HG02642 (cell line): ENCODE results near the gene ZMIZ1.

ENCODE experiments used
- ATAC-seq: cut with Tn5 transposase; IDR thresholded peaks from one replicate; pipeline ENCODE4 v1.9.1; 2021; ENCODE audit warnings: mild to moderate bottlenecking; ENCODE audit not compliant: unreplicated experiment, poor library complexity

ZMIZ1 gene

DNA sequence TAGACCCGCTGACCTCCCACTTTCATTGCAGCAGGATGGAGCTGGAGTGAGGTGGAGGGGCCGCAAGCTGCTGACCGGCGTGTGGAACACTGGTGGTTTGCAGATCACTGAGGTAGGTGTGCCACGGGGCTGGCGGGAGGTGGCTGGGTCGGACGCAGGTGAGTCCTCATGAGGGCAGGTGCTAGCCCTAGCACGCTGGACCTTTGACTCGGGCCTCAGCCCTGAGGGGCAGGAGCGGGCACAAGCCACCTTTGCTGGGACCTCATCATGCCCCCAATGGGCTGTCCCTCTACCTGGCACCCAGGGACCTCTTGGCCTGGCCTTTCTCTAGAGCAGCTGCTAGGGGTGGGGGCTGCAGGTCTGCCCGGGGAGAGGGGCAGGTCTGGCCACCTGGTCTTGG lies 93.3 kb downstream of the ZMIZ1 start:
- no peak for ATAC-seq

DNA sequence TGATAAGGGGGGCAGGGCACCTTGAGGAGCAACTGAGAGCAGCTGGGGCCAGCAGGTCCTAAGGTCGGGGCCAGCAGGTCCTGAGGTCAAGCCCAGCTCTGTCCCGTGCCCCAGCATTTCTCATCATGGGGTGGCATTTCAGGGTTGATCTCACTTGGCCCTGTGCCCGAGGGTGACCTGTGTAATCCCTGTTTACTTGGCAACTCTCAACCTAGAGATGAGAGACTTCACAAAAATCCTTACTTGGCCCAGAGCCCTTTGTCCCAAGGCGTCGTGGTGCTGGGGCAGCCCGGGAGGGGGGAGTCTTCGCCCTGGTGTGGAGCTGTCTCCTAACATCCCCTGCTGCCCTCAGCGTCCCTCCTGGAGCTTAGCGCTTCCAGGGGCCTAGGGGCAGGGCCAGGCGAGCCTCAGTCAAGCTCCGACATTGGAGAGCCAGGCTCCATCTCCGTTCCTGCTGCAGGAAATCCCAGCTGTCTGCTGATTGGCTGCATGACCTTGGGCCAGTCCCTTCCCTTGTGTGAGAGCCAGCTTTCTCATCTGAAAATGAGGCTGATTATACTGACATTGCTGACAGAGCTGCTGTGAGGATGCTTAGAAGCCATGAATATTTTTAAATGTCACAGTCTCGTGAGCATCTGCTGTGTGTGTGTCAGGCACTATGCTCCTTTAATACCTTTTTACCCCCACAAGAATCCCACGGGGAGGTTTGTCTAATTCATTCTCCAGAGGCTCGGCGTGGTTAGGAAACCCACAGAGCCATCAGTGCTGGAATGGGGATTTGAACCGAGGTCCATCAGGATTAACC lies 94.3 kb downstream of the ZMIZ1 start:
- no peak for ATAC-seq

DNA sequence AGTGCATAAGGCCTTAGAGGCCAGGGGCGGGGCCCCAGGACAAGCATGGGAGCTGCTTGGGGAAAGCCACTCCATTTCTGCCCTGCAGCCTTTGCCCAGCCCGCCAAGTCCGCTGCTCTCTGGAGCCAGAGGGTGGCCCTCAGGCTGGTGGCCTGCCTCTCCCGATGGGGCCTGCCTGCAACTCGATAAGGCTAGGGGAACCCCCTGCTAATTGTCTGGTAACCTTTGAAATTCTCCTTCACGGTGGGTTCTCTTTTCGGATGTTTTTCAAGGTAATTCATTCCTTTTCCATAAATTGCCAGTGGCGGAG lies 94.9 kb downstream of the ZMIZ1 start:
- ATAC-seq = no peak

DNA sequence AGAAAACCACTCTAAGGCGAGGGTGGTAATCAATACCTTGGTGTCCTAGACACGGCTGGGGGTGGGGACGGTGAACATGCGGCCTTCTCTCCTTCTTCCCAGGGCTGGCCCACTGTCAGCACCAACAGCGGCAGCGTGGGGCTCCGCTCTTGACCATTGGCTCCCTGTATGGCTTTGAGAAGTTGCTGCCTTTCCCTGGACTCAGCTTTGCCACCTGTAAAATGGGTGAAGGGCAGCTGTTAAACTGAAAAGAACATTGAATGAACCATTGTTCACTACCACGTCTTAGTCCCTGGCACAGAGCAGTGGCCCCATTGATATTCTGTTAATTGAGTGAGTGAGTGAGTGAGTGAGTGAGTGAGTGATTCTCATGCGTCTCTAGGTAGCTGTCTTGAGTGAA lies 95.3 kb downstream of the ZMIZ1 start:
- ATAC-seq = no peak

DNA sequence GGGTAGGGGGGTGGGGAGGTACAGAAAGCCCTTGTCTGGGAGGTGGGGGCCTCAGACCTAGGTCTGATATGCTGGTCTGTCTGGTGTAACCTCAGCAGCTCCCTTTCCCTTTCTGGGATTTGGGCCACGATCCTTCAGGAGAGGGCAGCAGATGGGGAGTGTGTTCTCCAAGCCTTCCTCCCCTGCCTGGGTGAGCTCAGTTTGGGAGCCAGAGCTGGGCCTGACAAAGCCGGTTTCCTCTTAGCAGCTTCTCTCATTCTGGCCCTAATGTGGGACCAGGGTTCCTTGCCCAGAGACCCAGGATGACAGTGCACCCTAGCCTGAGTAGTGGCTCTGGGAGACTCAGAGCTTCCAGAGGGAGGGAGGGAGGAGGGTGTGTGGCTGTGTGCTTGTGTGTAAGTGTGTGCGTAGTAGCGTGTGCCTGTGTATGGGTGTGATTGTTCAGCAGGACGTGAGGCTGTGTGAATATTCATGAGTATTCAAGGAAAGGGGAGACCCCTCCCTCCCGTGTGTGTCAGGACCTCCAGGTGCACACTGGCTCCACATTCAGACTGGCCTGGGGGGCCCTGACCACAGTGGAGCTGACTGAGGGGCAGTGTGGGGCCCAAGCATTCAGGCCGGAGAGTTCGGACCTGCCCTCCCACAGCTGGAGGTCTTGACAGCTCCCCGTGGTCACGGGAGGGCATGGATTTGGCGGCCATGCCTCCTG lies 96.5 kb downstream of the ZMIZ1 start:
- ATAC-seq = no peak

DNA sequence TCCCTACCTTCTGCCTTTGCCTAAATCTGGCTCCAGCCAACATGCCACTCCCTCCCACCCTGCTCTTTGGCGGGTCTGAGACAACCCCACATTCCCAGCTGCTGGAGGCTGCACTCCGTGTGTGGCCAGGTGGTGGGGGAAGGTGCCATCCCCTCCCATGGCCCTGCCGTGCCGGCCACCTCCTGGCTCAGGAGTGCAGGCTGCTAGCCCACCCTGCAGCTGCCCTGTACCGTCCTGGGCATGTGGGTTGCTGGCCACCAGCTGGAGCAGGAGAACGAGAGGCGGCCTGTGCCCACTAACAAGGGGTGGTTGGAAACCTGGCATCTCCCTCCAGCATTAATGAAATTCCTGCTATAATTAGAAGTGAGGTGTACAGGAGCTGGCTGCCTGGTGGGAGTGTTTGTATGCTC lies 97.6 kb downstream of the ZMIZ1 start:
- no peak for ATAC-seq

DNA sequence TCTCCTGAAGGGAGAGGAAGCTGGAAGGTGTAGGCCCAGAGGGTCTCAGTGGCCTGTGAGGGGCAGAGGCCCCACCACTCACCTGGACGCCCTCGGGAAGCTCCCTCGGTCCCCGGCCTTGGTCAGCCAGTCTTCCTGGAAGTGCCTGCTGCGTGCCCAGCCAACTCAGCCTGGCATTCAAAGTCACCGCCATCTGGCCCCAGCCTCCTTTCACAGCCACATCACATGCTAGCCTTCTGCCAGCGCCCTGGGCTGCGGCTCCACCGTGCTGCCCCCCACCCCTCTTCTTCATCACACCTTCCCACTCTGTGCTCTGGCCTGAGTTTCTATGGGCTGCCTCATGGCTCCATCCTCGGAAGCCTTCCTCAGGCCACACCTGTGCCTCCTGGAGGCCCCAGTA lies 98.0 kb downstream of the ZMIZ1 start:
- ATAC-seq = no peak

DNA sequence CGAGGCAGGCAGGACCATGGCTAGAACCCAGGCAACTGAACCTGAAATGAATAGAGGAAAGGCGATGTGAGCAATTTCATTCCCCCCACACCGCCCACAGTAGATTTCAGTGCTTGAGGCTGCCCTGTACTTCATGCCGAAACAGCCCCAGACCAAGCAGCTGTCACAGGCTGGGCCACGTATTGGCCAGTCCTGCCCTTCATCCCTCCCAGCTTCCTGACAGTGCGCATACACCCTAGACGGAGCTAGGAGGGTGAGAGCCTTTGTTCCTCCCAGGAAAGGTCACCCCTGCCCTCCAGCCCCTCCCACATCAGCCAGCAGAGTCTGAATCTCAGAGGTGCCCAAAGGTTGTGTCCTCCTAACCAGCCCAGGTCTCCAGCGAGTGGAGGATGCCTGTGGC lies 98.8 kb downstream of the ZMIZ1 start:
- ATAC-seq = no peak

DNA sequence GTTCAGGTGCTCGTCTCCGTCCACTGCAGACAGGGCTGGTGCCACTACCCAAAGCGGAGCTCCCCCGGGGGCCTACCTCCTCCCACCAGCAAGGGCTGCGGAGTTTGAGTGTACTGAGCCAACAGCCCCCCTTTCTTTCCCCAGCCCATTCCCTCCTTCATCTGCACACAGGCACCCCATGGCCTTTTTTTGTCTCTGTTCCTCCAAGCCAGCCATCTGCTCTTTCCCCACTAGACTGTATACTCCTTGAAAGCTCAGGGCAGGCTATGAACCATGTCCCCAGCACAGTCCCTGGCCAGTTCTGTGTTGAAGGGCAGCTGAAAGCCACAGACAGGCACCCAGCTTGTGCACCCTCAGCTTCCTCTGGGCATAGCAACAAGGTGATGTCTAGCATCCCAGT lies 99.4 kb downstream of the ZMIZ1 start:
- ATAC-seq = no peak

DNA sequence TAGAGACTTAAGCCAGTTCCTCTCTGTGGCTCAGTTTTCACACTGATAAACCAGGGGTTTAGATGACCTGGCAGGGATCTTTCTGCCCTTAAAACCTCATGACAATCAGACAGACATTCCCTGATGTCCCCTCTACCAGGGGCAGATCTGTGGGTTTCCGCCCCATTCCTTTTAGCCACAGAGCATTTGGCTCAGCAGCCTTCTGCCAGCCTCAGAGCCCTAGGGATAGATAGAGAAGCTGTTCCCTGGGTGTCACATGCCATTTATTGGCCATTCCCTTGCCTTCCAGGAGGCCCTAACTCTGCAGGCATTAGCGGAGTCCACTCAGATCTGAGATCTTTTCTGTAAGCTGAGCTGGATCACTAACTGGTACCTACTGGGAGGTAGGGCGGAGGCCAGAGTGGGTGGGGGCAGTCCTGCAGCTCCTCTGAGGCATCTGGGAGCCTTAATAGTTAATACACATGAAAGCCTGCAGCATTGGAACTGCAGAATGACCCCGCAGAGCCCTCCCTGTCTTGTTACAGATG lies 101.5 kb downstream of the ZMIZ1 start:
- no peak for ATAC-seq

DNA sequence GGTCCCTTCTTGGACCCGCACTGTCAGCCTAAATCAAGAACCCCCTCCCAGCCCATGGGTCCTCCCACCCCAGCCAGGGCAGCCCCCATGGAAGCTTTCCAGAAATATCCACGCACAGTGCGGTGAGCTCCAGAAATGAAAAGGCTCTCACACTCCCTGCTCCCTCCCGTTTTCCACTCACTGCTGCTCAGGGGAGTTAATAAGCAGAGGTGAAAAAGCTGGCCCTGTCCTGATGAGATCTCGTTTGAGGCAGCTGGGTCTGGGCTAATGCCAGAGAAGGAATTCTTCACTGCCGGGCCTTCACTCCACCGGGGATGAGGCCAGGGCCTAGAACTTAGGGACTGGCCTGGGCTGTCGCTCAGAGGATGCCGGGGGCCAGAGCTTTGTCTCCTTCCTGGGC lies 102.2 kb downstream of the ZMIZ1 start:
- ATAC-seq = no peak

DNA sequence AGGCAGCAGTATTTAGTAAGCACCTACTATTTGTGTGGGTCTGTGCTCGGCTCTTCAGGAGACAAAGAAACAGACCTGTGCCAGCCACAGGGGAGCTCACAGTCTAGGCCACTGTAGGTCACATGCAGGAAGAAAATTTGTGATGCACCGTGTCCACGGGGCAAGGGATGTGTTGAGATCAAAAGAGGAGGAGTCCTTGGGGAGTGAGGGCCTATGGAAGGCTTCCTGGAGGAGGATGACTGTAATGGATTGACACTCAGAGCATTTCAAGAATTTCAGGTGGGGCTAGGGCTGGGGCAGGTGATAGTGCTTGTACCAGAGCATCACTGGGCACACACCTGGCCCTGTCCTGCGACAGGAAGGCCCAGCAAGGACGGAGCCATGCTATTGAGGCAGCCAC lies 102.7 kb downstream of the ZMIZ1 start:
- ATAC-seq = no peak

DNA sequence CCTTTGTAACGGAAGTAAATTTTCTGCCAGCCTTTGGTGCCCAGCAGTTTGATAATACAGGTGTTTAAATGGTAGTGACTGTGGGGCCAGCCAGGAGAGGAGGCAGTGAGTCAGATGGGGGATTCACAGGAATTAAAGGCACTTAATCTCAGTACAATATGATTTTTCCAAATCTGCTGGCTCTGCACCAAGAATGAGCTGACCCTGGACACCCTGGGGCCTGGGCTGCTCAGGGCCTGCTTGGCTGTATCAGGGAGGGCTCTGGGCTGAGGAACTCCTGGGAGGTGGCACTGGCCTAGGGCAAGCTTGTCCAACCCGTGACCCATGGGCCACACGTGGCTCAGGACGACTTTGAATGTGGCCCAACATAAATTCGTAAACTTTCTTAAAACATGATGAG lies 104.1 kb downstream of the ZMIZ1 start:
- ATAC-seq = no peak

DNA sequence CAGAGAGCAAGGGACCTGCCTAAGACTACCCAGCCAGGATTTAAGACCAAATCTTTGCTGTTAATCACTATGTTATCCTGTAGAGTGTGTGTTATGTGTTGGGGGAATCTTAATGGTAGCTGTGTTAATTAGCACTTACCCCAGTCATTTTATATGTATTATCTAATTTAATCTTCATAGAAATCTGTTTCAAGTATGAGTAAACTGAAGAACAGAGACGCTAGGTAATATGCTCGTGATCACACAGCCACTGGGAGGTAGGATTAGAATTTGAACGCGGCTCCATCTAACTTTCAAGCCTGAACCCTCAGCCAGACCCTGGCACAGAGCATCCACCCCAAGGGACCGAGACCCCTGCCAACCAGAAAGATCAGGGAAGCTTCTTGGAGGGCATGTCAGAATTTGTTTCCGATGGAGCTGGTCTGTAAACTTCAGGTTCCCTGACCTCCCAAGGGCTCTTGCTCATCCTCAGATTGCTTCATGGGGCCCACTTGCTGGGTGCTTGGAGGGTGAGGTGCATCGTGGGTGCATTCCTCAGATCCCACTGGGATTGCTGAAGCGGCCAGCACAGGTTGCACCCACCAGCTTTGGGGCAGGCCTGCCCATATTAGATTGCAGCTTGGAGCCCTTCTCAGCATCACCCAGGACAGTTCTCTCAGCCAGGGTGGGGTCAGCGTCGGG lies 105.0 kb downstream of the ZMIZ1 start:
- no peak for ATAC-seq

DNA sequence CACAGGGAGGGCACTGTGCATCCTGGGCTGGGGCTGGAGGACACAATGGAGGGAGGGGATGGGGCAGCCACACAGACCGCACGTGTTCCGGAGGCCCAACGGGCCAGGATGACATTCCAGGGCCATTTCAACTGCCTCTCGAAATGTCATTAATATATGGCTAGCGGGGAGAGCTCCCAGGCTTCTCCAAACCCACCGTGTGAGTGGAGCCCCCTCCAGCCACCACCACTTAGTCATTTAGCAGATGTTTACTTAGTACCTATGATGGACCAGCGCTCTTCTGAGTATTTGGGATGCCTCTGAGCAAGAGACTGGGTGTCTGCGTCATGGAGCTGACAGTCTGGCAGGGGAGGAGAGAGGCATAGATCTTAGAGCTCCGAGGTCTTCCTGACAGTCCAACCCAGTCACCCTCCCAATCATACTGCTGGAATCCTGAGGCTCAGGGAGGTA lies 107.3 kb downstream of the ZMIZ1 start:
- ATAC-seq = no peak

DNA sequence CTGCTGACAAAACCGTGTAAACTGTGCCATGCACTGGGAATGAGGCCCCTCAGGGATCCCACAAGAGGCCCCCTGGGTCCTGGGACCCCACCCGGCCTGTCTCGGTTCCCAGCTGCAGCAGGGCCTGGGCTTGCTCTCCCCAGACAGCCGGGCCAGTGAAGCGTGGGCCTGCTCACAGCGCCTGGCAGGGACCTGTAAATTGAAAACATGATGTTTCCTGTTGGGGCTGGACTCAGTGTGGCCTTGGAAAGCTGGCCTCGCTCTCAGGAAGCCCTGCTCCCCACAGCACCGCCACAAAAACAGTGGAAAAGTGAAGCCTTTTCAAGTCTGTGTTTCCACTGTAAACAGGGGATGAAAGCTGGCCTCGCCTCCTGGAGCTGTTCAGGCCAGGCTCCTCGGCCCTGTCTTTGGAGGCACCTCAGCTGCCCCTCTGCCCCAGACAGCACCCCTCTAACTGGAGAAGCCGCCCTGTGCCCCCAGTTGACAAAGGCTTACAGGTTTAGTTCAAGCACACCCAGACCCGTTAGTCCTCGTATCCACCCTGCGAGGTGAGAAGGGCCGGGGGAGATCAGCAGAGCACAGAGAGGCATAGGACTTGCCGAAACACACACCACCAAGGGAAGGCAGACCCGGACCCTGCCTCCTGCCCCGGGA lies 108.3 kb downstream of the ZMIZ1 start:
- ATAC-seq = no peak

DNA sequence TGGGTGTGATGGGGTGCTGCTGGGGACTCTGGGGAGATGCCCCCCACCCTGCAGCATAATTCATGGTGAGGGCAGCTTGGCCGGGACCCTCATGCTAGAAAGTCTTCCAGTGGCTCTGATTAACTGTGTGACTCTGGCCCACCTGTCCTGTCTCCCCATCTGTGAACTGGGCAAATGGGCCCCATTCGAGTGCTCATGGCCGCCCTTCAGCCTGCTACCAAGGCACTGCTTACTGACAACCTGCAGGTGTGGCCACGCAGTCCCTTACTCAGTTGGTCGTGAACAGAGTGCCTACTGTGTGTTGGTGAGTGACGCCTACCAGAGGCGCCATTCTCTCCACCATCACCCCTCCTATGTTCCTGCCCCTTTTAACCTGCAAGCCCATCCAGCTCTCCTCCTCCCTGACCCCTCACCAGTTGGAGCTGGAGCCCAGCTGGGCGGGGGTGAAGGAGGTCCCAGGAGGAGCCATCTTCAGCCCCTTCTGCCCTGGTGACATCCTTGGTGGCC lies 109.4 kb downstream of the ZMIZ1 start:
- ATAC-seq = no peak

DNA sequence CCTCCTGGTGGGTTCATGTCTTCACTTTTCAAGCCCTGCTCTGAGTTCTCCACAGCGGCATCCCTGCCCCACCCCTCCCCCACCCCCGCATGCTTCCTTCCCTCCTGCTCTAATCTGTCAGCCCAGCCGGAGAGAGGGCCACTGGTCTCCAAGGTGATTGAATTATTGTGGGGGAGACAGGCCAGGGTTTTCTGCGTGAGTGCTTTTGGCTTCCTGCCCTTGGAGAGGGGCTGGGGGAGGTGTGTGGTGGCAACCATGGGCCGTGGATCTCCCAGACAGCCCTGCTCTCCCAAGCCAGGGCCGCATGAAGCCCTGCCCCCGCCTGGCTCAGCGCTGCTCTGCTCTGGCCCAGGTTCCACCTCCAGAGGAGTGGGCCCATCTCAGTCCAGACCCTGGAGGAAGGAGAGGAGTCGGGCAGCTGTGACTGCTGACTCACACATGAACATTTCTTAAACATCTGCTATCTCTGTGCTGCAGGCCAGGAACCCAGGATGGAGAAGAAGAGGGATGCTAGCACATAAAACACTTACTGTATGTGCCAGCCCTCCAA lies 109.9 kb downstream of the ZMIZ1 start:
- no peak for ATAC-seq

DNA sequence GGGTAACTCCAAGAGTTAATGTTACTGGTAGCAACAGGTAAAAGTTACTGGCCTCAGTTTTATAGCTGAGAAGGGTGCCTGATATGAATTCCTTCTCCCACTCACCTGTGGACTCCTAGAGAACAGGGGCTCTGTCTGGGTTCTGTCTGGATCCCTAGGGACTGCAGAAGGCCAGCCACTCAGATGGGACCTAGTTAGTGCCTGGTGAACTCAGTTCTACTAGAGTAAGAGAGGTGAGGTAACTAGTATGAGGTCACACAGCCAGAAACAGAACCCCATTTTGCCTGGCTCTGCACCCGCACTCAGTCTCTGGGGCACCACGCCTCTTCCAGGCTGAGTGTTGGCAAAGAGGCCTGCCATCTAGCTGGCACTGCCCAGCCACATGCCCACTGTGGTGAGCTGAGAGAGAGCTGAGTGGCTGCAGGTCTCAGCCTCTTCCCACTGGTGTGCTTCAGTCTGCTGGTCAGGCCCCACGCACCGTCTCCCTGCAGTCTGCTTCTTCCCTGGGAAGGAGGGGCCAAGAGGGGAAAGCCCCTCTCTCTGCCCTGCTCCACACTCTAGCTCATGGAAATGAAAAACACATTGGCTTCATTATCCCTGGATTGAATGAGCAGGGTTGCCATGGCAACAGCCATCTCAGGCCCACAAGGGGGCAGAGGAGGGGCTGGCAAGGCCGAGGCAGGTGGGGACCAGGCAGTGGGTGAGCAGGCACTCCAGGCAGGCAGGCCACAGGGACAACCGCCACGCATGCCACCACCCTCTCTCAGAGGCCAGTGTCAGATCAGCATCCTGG lies 110.6 kb downstream of the ZMIZ1 start:
- ATAC-seq = no peak

DNA sequence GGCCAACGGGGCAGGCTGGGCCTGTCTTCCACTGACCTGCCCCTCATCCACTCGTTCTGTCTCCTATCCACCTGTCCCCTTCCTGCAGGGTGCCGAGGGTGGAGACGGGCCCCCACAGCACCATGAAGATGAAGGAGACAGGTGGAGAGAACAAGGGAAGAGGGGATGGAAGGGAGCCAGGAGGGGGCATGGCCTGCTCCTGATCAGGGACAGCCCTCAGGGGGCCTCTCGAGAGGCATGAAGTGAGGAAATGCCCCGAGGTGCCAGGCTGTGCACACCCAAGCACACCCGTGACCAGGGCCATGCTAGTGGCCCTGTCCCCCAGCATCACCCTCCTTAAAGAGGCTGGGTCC lies 111.2 kb downstream of the ZMIZ1 start:
- no peak for ATAC-seq
